K562 (cell line): ENCODE measurements around the gene C2CD2. TPM values are rescaled to one million over a fixed set of nuclear protein-coding genes. Genes with fewer than 3 reads are reported as not detected.

Experiments used
- ARID1B ChIP-seq: fragments of 450-650 bp; IDR thresholded peaks from 2 replicates; pipeline ENCODE4 v1.6.1; 2016; ENCODE audit warnings: antibody characterized with exemption, mild to moderate bottlenecking, inconsistent platforms
- BACH1 ChIP-seq: fragments of 200-800 bp; sonication (Bioruptor generic); IDR thresholded peaks from 2 replicates; pipeline ENCODE4 v1.6.1; 2016; ENCODE audit warnings: missing genetic modification characterization, missing compliant biosample characterization
- ELF1 ChIP-seq: fragments of 200-800 bp; sonication (Bioruptor generic); IDR thresholded peaks from 2 replicates; pipeline ENCODE4 v1.6.1; 2016; ENCODE audit warnings: missing genetic modification characterization, missing compliant biosample characterization
- GATAD2A ChIP-seq: fragments of 450-650 bp; IDR thresholded peaks from 2 replicates; pipeline ENCODE4 v1.6.1; 2017
- HNRNPH1 ChIP-seq: fragments of 200-400 bp; formaldehyde crosslinking; optimal IDR thresholded peaks from 2 replicates; pipeline ENCODE3; 2017; ENCODE audit warnings: low read depth, mild to moderate bottlenecking, low read length, moderate library complexity
- LEF1 ChIP-seq: fragments of 450-650 bp; IDR thresholded peaks from 2 replicates; pipeline ENCODE4 v1.6.1; 2016; ENCODE audit warnings: mild to moderate bottlenecking
- MAZ ChIP-seq, 2 experiments: fragments of 450-650 bp in 1 of 2; sonication (generic) in 1 of 2; formaldehyde crosslinking; IDR thresholded peaks in 1 of 2; conservative IDR thresholded peaks in 1 of 2; 2 replicates each; pipeline versions ENCODE4 v1.4.0 to v1.5.0; 2020; ENCODE audit warnings: mild to moderate bottlenecking in 1 of 2, missing genetic modification reagents in 1 of 2
- MTA2 ChIP-seq: fragments of 450-650 bp; IDR thresholded peaks from 2 replicates; pipeline ENCODE4 v1.6.1; 2016; ENCODE audit warnings: low read depth
- NR1H2 ChIP-seq: sonication (generic); formaldehyde crosslinking; IDR thresholded peaks from 2 replicates; pipeline ENCODE4 v1.4.0; 2020; ENCODE audit warnings: mild to moderate bottlenecking, missing genetic modification reagents
- PCBP1 ChIP-seq: fragments of 200-400 bp; formaldehyde crosslinking; IDR thresholded peaks from 2 replicates; pipeline ENCODE4 v1.6.1; 2018; ENCODE audit warnings: mild to moderate bottlenecking, low read depth, low read length; ENCODE audit not compliant: poor library complexity, severe bottlenecking
- TCF7L2 ChIP-seq: fragments of 150-350 bp; IDR thresholded peaks from 2 replicates; pipeline ENCODE4 v1.6.1; 2016; ENCODE audit warnings: low read depth, mild to moderate bottlenecking, low read length, moderate library complexity
- ZBTB8A ChIP-seq: fragments of 450-650 bp; IDR thresholded peaks from 2 replicates; pipeline ENCODE4 v1.6.1; 2018; ENCODE audit warnings: mild to moderate bottlenecking, moderate library complexity; ENCODE audit not compliant: partially characterized antibody
- polyA plus RNA-seq, 8 experiments: library from polyadenylated mRNA; depleted of rRNA in 4 of 8; stranded (reverse) in 5 of 8; unstranded in 3 of 8; fragments of >200 nt; fragmentation: Nextera tagmentation in 2 of 8; fragmentation: Illumina TruSeq in 1 of 8; extraction: Ambion mirVana in 2 of 8; extraction: Trizol in 1 of 8; gene quantifications; 2 replicates each; pipeline versions ENCODE4 v1.2.1 to v1.2.3, GENCODE V29; 2011 to 2014; ENCODE audit warnings: inconsistent platforms in 1 of 8, missing spikeins in 1 of 8
- total RNA-seq, 7 experiments: library from RNA; depleted of rRNA in 6 of 7; stranded (reverse); fragments of >200 nt in 6 of 7; fragmentation: Illumina TruSeq in 2 of 7; extraction: Trizol in 2 of 7; gene quantifications; 2 replicates each; pipeline versions ENCODE4 v1.2.1 to v1.2.3, GENCODE V29; 2011 to 2021; ENCODE audit warnings: low replicate concordance in 1 of 7
- TF ChIP-seq, protein P1 (sequence below): fragments of 200-600 bp; sonication (generic); IDR thresholded peaks from one replicate; pipeline ENCODE4 v1.6.1; 2012; ENCODE audit warnings: mild to moderate bottlenecking, low read depth, low read length, inconsistent platforms
- TF ChIP-seq, protein P2 (sequence below): fragments of 450-650 bp; IDR thresholded peaks from 2 replicates; pipeline ENCODE4 v1.6.1; 2016; ENCODE audit warnings: mild to moderate bottlenecking

Gene C2CD2
- total and polyA plus RNA-seq, 9 of the 15 experiments (the other 6 are each of a cell fraction or from before 2014, with no cell fraction given) = 1.3 to 21.6 (median 12.1) TPM

DNA sequence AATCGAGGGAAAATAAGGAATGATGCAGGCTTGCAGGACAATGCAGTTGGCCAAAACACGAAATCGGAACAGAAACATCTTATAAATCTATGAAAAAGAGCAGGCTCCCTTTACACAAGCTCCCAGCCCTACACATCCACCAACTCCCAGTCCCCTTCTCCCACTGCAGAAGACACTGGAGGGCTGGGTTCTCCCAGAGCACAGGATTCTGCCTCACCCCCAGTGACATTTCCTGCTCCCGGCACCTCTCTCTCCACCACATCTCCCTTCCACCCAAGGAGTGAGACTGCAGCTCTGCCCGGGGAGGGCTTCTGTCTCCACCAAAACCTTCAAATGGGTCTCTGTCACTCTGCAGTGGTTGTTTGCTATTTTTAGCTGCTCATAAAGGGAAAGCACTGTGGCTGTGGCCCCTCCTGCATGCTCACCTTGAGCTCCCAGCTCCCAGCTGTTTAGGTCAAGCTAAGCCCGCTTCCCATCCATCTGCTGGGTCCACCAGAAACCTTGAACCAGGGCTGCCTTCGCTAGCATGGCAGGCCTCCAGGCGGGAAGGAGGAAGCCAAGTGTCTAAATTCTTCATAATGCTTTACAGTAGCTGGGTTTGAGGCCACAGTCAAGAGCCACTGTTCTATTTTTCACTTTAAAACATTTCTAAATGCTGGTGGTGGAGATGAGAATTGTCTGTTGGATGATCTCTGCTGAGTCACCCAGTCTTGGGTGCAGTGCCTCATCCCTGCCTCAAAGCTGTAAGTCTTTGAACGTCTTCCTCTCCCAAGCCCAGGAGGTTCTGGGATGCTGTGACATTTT, 3.3 kb upstream of the C2CD2 start (continued):
- TF ChIP-seq, protein P1, sequence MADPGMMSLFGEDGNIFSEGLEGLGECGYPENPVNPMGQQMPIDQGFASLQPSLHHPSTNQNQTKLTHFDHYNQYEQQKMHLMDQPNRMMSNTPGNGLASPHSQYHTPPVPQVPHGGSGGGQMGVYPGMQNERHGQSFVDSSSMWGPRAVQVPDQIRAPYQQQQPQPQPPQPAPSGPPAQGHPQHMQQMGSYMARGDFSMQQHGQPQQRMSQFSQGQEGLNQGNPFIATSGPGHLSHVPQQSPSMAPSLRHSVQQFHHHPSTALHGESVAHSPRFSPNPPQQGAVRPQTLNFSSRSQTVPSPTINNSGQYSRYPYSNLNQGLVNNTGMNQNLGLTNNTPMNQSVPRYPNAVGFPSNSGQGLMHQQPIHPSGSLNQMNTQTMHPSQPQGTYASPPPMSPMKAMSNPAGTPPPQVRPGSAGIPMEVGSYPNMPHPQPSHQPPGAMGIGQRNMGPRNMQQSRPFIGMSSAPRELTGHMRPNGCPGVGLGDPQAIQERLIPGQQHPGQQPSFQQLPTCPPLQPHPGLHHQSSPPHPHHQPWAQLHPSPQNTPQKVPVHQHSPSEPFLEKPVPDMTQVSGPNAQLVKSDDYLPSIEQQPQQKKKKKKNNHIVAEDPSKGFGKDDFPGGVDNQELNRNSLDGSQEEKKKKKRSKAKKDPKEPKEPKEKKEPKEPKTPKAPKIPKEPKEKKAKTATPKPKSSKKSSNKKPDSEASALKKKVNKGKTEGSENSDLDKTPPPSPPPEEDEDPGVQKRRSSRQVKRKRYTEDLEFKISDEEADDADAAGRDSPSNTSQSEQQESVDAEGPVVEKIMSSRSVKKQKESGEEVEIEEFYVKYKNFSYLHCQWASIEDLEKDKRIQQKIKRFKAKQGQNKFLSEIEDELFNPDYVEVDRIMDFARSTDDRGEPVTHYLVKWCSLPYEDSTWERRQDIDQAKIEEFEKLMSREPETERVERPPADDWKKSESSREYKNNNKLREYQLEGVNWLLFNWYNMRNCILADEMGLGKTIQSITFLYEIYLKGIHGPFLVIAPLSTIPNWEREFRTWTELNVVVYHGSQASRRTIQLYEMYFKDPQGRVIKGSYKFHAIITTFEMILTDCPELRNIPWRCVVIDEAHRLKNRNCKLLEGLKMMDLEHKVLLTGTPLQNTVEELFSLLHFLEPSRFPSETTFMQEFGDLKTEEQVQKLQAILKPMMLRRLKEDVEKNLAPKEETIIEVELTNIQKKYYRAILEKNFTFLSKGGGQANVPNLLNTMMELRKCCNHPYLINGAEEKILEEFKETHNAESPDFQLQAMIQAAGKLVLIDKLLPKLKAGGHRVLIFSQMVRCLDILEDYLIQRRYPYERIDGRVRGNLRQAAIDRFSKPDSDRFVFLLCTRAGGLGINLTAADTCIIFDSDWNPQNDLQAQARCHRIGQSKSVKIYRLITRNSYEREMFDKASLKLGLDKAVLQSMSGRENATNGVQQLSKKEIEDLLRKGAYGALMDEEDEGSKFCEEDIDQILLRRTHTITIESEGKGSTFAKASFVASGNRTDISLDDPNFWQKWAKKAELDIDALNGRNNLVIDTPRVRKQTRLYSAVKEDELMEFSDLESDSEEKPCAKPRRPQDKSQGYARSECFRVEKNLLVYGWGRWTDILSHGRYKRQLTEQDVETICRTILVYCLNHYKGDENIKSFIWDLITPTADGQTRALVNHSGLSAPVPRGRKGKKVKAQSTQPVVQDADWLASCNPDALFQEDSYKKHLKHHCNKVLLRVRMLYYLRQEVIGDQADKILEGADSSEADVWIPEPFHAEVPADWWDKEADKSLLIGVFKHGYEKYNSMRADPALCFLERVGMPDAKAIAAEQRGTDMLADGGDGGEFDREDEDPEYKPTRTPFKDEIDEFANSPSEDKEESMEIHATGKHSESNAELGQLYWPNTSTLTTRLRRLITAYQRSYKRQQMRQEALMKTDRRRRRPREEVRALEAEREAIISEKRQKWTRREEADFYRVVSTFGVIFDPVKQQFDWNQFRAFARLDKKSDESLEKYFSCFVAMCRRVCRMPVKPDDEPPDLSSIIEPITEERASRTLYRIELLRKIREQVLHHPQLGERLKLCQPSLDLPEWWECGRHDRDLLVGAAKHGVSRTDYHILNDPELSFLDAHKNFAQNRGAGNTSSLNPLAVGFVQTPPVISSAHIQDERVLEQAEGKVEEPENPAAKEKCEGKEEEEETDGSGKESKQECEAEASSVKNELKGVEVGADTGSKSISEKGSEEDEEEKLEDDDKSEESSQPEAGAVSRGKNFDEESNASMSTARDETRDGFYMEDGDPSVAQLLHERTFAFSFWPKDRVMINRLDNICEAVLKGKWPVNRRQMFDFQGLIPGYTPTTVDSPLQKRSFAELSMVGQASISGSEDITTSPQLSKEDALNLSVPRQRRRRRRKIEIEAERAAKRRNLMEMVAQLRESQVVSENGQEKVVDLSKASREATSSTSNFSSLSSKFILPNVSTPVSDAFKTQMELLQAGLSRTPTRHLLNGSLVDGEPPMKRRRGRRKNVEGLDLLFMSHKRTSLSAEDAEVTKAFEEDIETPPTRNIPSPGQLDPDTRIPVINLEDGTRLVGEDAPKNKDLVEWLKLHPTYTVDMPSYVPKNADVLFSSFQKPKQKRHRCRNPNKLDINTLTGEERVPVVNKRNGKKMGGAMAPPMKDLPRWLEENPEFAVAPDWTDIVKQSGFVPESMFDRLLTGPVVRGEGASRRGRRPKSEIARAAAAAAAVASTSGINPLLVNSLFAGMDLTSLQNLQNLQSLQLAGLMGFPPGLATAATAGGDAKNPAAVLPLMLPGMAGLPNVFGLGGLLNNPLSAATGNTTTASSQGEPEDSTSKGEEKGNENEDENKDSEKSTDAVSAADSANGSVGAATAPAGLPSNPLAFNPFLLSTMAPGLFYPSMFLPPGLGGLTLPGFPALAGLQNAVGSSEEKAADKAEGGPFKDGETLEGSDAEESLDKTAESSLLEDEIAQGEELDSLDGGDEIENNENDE = no peak
- TF ChIP-seq MTA2 (0 out of 2 replicates have a peak, but pooled peaks have one; percentile 10), NR1H2 (CRISPR knock-in tag) (no peak), TCF7L2 (no peak), PCBP1 (no peak), HNRNPH1 (no peak), ARID1B (peak; percentile 62), LEF1 (peak; percentile 70), GATAD2A (no peak), ZBTB8A (no peak), MAZ (CRISPR knock-in tag; conservative IDR thresholded peaks at IDR 0.05 in 1 of 2, IDR thresholded peaks at IDR 0.05 in 1 of 2) (peak in 1 of 2 experiments; percentile 42; a peak in 1 of 4 replicates), BACH1 (tag) (peak; percentile 62), ELF1 (tag) (0 out of 2 replicates have a peak, but pooled peaks have one; percentile 17)
- TF ChIP-seq, protein P2, sequence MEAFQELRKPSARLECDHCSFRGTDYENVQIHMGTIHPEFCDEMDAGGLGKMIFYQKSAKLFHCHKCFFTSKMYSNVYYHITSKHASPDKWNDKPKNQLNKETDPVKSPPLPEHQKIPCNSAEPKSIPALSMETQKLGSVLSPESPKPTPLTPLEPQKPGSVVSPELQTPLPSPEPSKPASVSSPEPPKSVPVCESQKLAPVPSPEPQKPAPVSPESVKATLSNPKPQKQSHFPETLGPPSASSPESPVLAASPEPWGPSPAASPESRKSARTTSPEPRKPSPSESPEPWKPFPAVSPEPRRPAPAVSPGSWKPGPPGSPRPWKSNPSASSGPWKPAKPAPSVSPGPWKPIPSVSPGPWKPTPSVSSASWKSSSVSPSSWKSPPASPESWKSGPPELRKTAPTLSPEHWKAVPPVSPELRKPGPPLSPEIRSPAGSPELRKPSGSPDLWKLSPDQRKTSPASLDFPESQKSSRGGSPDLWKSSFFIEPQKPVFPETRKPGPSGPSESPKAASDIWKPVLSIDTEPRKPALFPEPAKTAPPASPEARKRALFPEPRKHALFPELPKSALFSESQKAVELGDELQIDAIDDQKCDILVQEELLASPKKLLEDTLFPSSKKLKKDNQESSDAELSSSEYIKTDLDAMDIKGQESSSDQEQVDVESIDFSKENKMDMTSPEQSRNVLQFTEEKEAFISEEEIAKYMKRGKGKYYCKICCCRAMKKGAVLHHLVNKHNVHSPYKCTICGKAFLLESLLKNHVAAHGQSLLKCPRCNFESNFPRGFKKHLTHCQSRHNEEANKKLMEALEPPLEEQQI = no peak
